Endothelial cell of umbilical vein (primary cell): ENCODE data around the gene ITPKB. TPM values are rescaled to one million over a fixed set of nuclear protein-coding genes. Genes with fewer than 3 reads are reported as not detected.

Source experiments
- BruUV-seq: library from RNA; stranded (reverse); fragments of 400-500 nt; replicated peaks from 2 replicates; lab custom pipeline; 2021; lab: Mats Ljungman, UMichigan
- CTCF ChIA-PET: fragments of 300-600, 350-600 bp; sonication (Branson Sonifier 250); formaldehyde crosslinking; loops from one replicate; lab custom pipeline; 2021; ENCODE audit warnings: antibody characterized with exemption, inconsistent platforms; lab: Charles Lee
- POLR2A ChIA-PET: fragments of 300-600, 350-600 bp; sonication (Branson Sonifier 250); formaldehyde crosslinking; loops from one replicate; lab custom pipeline; 2021; ENCODE audit warnings: antibody characterized with exemption, inconsistent platforms; lab: Charles Lee
- DNase-seq: peaks from one replicate; pipeline ENCODE4 v3.0.0-alpha.2; 2011; ENCODE audit warnings: low read depth, low spot score
- FAIRE-seq: peaks from 2 replicates; lab custom pipeline; 2011; peaks lifted over from hg19 to GRCh38; lab: Jason Lieb, UNC
- H2AFZ ChIP-seq: 2 replicates; pipeline ENCODE4 v1.6.0; 2012; ENCODE audit warnings: low read depth, low read length, control low read depth, inconsistent platforms
- H3K27ac ChIP-seq: 2 replicates; pipeline ENCODE4 v1.5.1; 2011; ENCODE audit warnings: low read depth, mild to moderate bottlenecking, control low read depth, low read length, moderate library complexity; ENCODE audit not compliant: insufficient read depth
- H3K27me3 ChIP-seq, 2 experiments: 2 replicates each; pipeline versions ENCODE4 v1.6.0 to v1.6.1; 2011; ENCODE audit warnings: low read length in 2 of 2, mixed read lengths in 1 of 2; ENCODE audit not compliant: control insufficient read depth in 2 of 2, insufficient read depth in 2 of 2
- H3K36me3 ChIP-seq, 2 experiments: 2 replicates in 1 of 2; 3 replicates in 1 of 2; pipeline ENCODE4 v1.5.1; 2011; ENCODE audit warnings: low read length in 2 of 2, mild to moderate bottlenecking in 1 of 2, moderate library complexity in 1 of 2; ENCODE audit not compliant: control insufficient read depth in 2 of 2, insufficient read depth in 2 of 2; ENCODE audit errors: extremely low read depth in 1 of 2
- H3K4me1 ChIP-seq: 3 replicates; pipeline ENCODE4 v1.5.1; 2011; ENCODE audit warnings: mild to moderate bottlenecking, low read length; ENCODE audit not compliant: control insufficient read depth, insufficient read depth; ENCODE audit errors: extremely low read depth
- H3K4me2 ChIP-seq: 2 replicates; pipeline ENCODE4 v1.6.1; 2011; ENCODE audit warnings: low read length, control low read depth, mixed read lengths; ENCODE audit not compliant: insufficient read depth
- H3K4me3 ChIP-seq, 3 experiments: fragments of 200-600 bp in 1 of 3; sonication (generic), shearing (Covaris generic) in 1 of 3; replicated peaks in 1 of 3; 2 replicates each; pipeline ENCODE4 v1.5.1; 2011 to 2016; ENCODE audit warnings: control low read depth in 3 of 3, low read length in 3 of 3, mild to moderate bottlenecking in 2 of 3, inconsistent platforms in 1 of 3, low read depth in 1 of 3, moderate library complexity in 1 of 3; ENCODE audit not compliant: insufficient read depth in 1 of 3
- H3K79me2 ChIP-seq: 2 replicates; pipeline ENCODE4 v1.6.0; 2012; ENCODE audit warnings: low read length, inconsistent platforms; ENCODE audit not compliant: control insufficient read depth, insufficient read depth
- H3K9ac ChIP-seq: replicated peaks from 2 replicates; pipeline ENCODE3; 2011; ENCODE audit warnings: low read length, control low read depth; ENCODE audit not compliant: insufficient read depth; ENCODE audit errors: extremely low read depth
- H3K9me1 ChIP-seq: replicated peaks from 3 replicates; pipeline ENCODE4 v1.6.0; 2011; ENCODE audit warnings: mild to moderate bottlenecking, low read length; ENCODE audit not compliant: control insufficient read depth, insufficient read depth; ENCODE audit errors: extremely low read depth
- H3K9me3 ChIP-seq: replicated peaks from 2 replicates; pipeline ENCODE4 v1.5.1; 2012; ENCODE audit warnings: low read length, inconsistent platforms; ENCODE audit not compliant: control insufficient read depth, insufficient read depth
- H4K20me1 ChIP-seq: replicated peaks from 2 replicates; pipeline ENCODE3; 2011; ENCODE audit warnings: mild to moderate bottlenecking, low read length; ENCODE audit not compliant: control insufficient read depth, insufficient read depth; ENCODE audit errors: extremely low read depth
- GATA2 ChIP-seq: IDR thresholded peaks from 2 replicates; pipeline ENCODE4 v1.7.0; 2011; ENCODE audit warnings: low read depth, mild to moderate bottlenecking, moderate library complexity, mixed read lengths, low read length; ENCODE audit not compliant: insufficient read length, insufficient read depth
- MYC ChIP-seq: IDR thresholded peaks from one replicate; pipeline ENCODE4 v1.6.1; 2011; ENCODE audit warnings: mild to moderate bottlenecking, low read depth, low read length
- POLR2A ChIP-seq: IDR thresholded peaks from 2 replicates; pipeline ENCODE4 v1.6.1; 2012; ENCODE audit warnings: low read depth, mild to moderate bottlenecking, control low read depth, low read length
- dilution Hi-C: fragments of 300-500 bp; cut with MboI; formaldehyde crosslinking; loops from one replicate; pipeline ENCODE4 v1.15.0; 2019; ENCODE audit warnings: low sequenced_read_pairs; ENCODE audit not compliant: extremely low pct_ligation_motif_present
- intact Hi-C: fragments of 100-400 bp; cut with micrococcal nuclease; formaldehyde crosslinking; loops from one replicate; pipeline ENCODE4 v1.10.0; 2022
- polyA plus RNA-seq, 4 experiments: library from polyadenylated mRNA; depleted of rRNA in 3 of 4; stranded (reverse) in 3 of 4; unstranded in 1 of 4; fragments of >200 nt; gene quantifications; 2 replicates each; pipeline versions ENCODE4 v1.2.1 to v1.2.3, GENCODE V29; 2011 to 2012; ENCODE audit warnings: missing spikeins in 1 of 4
- total RNA-seq: library from RNA; stranded (reverse); gene quantifications from 2 replicates; pipeline ENCODE4 v1.2.3, GENCODE V29; 2021
- TF ChIP-seq, protein P1 (sequence below): IDR thresholded peaks from 2 replicates; pipeline ENCODE4 v1.6.1; 2011; ENCODE audit not compliant: insufficient read depth, insufficient read length
- TF ChIP-seq, protein P2 (sequence below), 2 donors: IDR thresholded peaks; 1 replicate in 1 of 2; 2 replicates in 1 of 2; pipeline ENCODE4 v1.5.1; 2011; ENCODE audit warnings: low read length in 2 of 2, mild to moderate bottlenecking in 2 of 2, moderate library complexity in 2 of 2, control low read depth in 1 of 2, inconsistent platforms in 1 of 2, low read depth in 1 of 2; ENCODE audit not compliant: insufficient read depth in 1 of 2; ENCODE audit errors: extremely low read depth in 1 of 2

Gene ITPKB
- total and polyA plus RNA-seq, 2 donors (not counting 3 experiments of a cell fraction or from before 2014, with no cell fraction given) = 7.7 to 34.8 TPM

DNA sequence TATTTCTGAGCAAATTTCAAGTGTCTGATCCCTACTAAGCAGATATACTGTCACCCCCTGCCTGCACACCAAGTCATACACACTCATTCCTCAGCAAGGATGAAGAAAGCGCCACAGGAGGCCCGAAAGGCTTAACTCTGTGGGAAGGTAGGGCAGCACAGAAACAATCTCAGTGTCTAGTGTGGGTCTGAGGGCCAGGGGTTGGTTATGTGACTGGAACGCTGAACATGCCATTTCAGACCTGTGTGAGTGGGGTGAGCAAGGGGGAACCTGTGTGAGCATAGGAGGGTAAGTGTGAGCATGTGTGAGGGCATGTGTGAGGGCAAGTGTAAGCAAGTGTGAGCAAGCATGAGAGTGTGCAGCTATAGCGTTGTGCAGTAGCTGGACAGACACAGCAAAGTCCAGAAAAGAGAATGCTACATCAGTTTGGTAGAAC is 6.2 kb downstream of the ITPKB start:
- Histone ChIP-seq H3K27me3 (no peaks in the 10 kb centered on the region), H3K27ac (no peak overlapping the region), H3K9me1 (no peaks in the 10 kb centered on the region), H2AFZ (no peak overlapping the region), H3K4me3 (no peak overlapping the region), H4K20me1 (peaks cover 2% of the 10 kb centered on the region), H3K9ac (no peak overlapping the region), H3K36me3 (peaks cover 5% of the 10 kb centered on the region in 2 experiments), H3K79me2 (peaks cover 38% of the 10 kb centered on the region), H3K9me3 (no peaks in the 10 kb centered on the region), H3K4me1 (peaks cover 13% of the 10 kb centered on the region), H3K4me2 (no peak overlapping the region)
- no peak for DNase-seq
- intact Hi-C loops = loop anchor here (10.0 kb wide), 1 partner anchor 212 kb away; the partner anchor contains the start of gene COQ8A
- CTCF ChIA-PET = interaction anchor here (0.9 to 2.1 kb wide), 2 partner anchors 86 to 97 kb away, joined by 3 to 5 read pairs; no protein-coding TSS in a partner anchor
- TF ChIP-seq, protein P1, sequence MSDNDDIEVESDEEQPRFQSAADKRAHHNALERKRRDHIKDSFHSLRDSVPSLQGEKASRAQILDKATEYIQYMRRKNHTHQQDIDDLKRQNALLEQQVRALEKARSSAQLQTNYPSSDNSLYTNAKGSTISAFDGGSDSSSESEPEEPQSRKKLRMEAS = no peak
- TF ChIP-seq, protein P2, sequence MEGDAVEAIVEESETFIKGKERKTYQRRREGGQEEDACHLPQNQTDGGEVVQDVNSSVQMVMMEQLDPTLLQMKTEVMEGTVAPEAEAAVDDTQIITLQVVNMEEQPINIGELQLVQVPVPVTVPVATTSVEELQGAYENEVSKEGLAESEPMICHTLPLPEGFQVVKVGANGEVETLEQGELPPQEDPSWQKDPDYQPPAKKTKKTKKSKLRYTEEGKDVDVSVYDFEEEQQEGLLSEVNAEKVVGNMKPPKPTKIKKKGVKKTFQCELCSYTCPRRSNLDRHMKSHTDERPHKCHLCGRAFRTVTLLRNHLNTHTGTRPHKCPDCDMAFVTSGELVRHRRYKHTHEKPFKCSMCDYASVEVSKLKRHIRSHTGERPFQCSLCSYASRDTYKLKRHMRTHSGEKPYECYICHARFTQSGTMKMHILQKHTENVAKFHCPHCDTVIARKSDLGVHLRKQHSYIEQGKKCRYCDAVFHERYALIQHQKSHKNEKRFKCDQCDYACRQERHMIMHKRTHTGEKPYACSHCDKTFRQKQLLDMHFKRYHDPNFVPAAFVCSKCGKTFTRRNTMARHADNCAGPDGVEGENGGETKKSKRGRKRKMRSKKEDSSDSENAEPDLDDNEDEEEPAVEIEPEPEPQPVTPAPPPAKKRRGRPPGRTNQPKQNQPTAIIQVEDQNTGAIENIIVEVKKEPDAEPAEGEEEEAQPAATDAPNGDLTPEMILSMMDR (IDR thresholded peaks at IDR 0.05; ENCODE audit: extremely low read depth in 1 of 2, insufficient read depth in 1 of 2, low read depth in 1 of 2, low read length in 2 of 2) = no peak
- TF ChIP-seq POLR2A (no peak), GATA2 (no peak), MYC (no peak)
- FAIRE-seq = no peak
- POLR2A ChIA-PET = no interaction called here
- no TSS peak for BruUV-seq
- dilution Hi-C loops = no loop called here
